Gastrocnemius medialis (tissue), 4 donors: ENCODE measurements around the gene SLC45A1.

Experiments
- POLR2A ChIP-seq, 2 donors: fragments of 450-650 bp; IDR thresholded peaks; one replicate each; pipeline ENCODE4 v1.6.1; 2017; ENCODE audit warnings: antibody characterized with exemption in 2 of 2, mild to moderate bottlenecking in 2 of 2, moderate library complexity in 2 of 2
- TF ChIP-seq, protein P1 (sequence below), 5 experiments: fragments of 450-650 bp in 3 of 5; fragments of 200-600 bp in 2 of 5; sonication (generic) in 2 of 5; IDR thresholded peaks in 4 of 5; conservative IDR thresholded peaks in 1 of 5; 1 replicate in 4 of 5; 2 replicates in 1 of 5; pipeline ENCODE4 v1.5.1; 2016 to 2019; ENCODE audit warnings: antibody characterized with exemption in 5 of 5, mild to moderate bottlenecking in 3 of 5, moderate library complexity in 3 of 5

- TF ChIP-seq, protein P1, sequence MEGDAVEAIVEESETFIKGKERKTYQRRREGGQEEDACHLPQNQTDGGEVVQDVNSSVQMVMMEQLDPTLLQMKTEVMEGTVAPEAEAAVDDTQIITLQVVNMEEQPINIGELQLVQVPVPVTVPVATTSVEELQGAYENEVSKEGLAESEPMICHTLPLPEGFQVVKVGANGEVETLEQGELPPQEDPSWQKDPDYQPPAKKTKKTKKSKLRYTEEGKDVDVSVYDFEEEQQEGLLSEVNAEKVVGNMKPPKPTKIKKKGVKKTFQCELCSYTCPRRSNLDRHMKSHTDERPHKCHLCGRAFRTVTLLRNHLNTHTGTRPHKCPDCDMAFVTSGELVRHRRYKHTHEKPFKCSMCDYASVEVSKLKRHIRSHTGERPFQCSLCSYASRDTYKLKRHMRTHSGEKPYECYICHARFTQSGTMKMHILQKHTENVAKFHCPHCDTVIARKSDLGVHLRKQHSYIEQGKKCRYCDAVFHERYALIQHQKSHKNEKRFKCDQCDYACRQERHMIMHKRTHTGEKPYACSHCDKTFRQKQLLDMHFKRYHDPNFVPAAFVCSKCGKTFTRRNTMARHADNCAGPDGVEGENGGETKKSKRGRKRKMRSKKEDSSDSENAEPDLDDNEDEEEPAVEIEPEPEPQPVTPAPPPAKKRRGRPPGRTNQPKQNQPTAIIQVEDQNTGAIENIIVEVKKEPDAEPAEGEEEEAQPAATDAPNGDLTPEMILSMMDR (IDR thresholded peaks at IDR 0.05 in 4 of 5, conservative IDR thresholded peaks at IDR 0.05 in 1 of 5), result no peak
- TF ChIP-seq POLR2A (IDR thresholded peaks at IDR 0.05), result no peak
These were observed 522 bp downstream of the SLC45A1 start for GRCh38 chr1:8318436-8318835.
